Type B pancreatic cell (in vitro differentiated cells): ENCODE results near the gene ALCAM. TPM values are rescaled to one million over a fixed set of nuclear protein-coding genes. Genes with fewer than 3 reads are reported as not detected.

Experiments
- DNase-seq: peaks from one replicate; pipeline ENCODE4 v3.0.0; 2021; ENCODE audit warnings: mixed read lengths; ENCODE audit not compliant: unreplicated experiment; ENCODE audit errors: extremely low spot score
- H3K27ac Mint-ChIP-seq: 2 replicates; pipeline ENCODE4 v1.8.0; 2021; ENCODE audit warnings: mild to moderate bottlenecking, mixed read lengths
- H3K27me3 Mint-ChIP-seq: 2 replicates; pipeline ENCODE4 v1.8.0; 2021; ENCODE audit warnings: mixed read lengths
- H3K36me3 Mint-ChIP-seq: 2 replicates; pipeline ENCODE4 v1.8.0; 2021; ENCODE audit warnings: mixed read lengths
- H3K4me1 Mint-ChIP-seq: one replicate; pipeline ENCODE4 v1.8.0; 2021; ENCODE audit warnings: mixed read lengths; ENCODE audit not compliant: unreplicated experiment
- H3K4me3 Mint-ChIP-seq: 2 replicates; pipeline ENCODE4 v1.8.0; 2021; ENCODE audit warnings: mild to moderate bottlenecking, mixed read lengths
- H3K9me3 Mint-ChIP-seq: 2 replicates; pipeline ENCODE4 v1.8.0; 2021; ENCODE audit warnings: mixed read lengths
- CTCF ChIP-seq: fragments of 200-600 bp; sonication (generic); conservative IDR thresholded peaks from 2 replicates; pipeline ENCODE4 v1.5.0; 2021; ENCODE audit warnings: antibody characterized with exemption, mild to moderate bottlenecking
- total RNA-seq: library from RNA; stranded (reverse); gene quantifications from 2 replicates; pipeline ENCODE4 v1.2.1, GENCODE V29; 2021; ENCODE audit warnings: low replicate concordance

Gene ALCAM
- total RNA-seq, 1 donor from 2014 or later: 101 TPM

GRCh38 chr3:105463620-105464019 is 96.9 kb downstream of the ALCAM start:
- H3K27ac Mint-ChIP-seq: no peak overlapping the region
- H3K36me3 Mint-ChIP-seq: no peaks in the 10 kb centered on the region
- no peak for TF ChIP-seq CTCF
- H3K4me1 Mint-ChIP-seq: peaks cover 27% of the 10 kb centered on the region
- no peak for DNase-seq
- H3K9me3 Mint-ChIP-seq: no peaks in the 10 kb centered on the region
- H3K27me3 Mint-ChIP-seq: no peaks in the 10 kb centered on the region
- no peak overlapping the region for H3K4me3 Mint-ChIP-seq

- Mint-ChIP-seq H3K9me3 (no peaks in the 10 kb centered on the region), H3K4me1 (peaks cover 15% of the 10 kb centered on the region), H3K27ac (no peak overlapping the region), H3K27me3 (no peaks in the 10 kb centered on the region), H3K36me3 (no peaks in the 10 kb centered on the region), H3K4me3 (no peak overlapping the region)
- TF ChIP-seq CTCF: no peak
- no peak for DNase-seq
These were observed 98.6 kb downstream of the ALCAM start for GRCh38 chr3:105465251-105465853.

GRCh38 chr3:105466072-105466471 is 99.4 kb downstream of the ALCAM start:
- no peaks in the 10 kb centered on the region for H3K36me3 Mint-ChIP-seq
- H3K4me3 Mint-ChIP-seq: no peak overlapping the region
- no peaks in the 10 kb centered on the region for H3K9me3 Mint-ChIP-seq
- no peak for DNase-seq
- no peaks in the 10 kb centered on the region for H3K27me3 Mint-ChIP-seq
- H3K27ac Mint-ChIP-seq: no peak overlapping the region
- H3K4me1 Mint-ChIP-seq: peaks cover 15% of the 10 kb centered on the region
- no peak for TF ChIP-seq CTCF

GRCh38 chr3:105466495-105467404 is 100.0 kb downstream of the ALCAM start:
- Mint-ChIP-seq H3K27me3 (no peaks in the 10 kb centered on the region), H3K27ac (no peak overlapping the region), H3K4me1 (peaks cover 16% of the 10 kb centered on the region), H3K9me3 (no peaks in the 10 kb centered on the region), H3K36me3 (no peaks in the 10 kb centered on the region), H3K4me3 (no peak overlapping the region)
- no peak for TF ChIP-seq CTCF
- DNase-seq: no peak

- H3K9me3 Mint-ChIP-seq: no peaks in the 10 kb centered on the region
- TF ChIP-seq CTCF: no peak
- H3K27me3 Mint-ChIP-seq: no peaks in the 10 kb centered on the region
- no peak for DNase-seq
- no peaks in the 10 kb centered on the region for H3K36me3 Mint-ChIP-seq
- no peak overlapping the region for H3K4me3 Mint-ChIP-seq
- no peak overlapping the region for H3K27ac Mint-ChIP-seq
- H3K4me1 Mint-ChIP-seq: peaks cover 22% of the 10 kb centered on the region
These were observed 104.1 kb downstream of the ALCAM start for GRCh38 chr3:105470851-105471250.
